AG04449 (cell line): Measurements from ENCODE around the gene TMEM106A.
"Not testable (repeated sequence)": the region's sequence is repeated elsewhere in the genome, so short reads cannot be mapped to it uniquely, and the experiment has no call there.

Experiments
- CTCF ChIA-PET: fragments of 350-600 bp; formaldehyde crosslinking; extraction: SDS; loops from one replicate; lab custom pipeline; 2021; ENCODE audit warnings: antibody characterized with exemption; lab: Yijun Ruan, JAX
- POLR2A ChIA-PET: fragments of 400-600, 350-600 bp; formaldehyde crosslinking; extraction: SDS; loops from one replicate; lab custom pipeline; 2020; ENCODE audit warnings: antibody characterized with exemption, inconsistent platforms; lab: Yijun Ruan, JAX
- DNase-seq: peaks from one replicate; pipeline ENCODE4 v3.0.0-alpha.2; 2010; ENCODE audit warnings: low read depth, low spot score
- H3K4me3 ChIP-seq: 2 replicates; pipeline ENCODE4 v1.5.1; 2011; ENCODE audit warnings: low read depth, mild to moderate bottlenecking, control low read depth, low read length

TMEM106A gene

DNA sequence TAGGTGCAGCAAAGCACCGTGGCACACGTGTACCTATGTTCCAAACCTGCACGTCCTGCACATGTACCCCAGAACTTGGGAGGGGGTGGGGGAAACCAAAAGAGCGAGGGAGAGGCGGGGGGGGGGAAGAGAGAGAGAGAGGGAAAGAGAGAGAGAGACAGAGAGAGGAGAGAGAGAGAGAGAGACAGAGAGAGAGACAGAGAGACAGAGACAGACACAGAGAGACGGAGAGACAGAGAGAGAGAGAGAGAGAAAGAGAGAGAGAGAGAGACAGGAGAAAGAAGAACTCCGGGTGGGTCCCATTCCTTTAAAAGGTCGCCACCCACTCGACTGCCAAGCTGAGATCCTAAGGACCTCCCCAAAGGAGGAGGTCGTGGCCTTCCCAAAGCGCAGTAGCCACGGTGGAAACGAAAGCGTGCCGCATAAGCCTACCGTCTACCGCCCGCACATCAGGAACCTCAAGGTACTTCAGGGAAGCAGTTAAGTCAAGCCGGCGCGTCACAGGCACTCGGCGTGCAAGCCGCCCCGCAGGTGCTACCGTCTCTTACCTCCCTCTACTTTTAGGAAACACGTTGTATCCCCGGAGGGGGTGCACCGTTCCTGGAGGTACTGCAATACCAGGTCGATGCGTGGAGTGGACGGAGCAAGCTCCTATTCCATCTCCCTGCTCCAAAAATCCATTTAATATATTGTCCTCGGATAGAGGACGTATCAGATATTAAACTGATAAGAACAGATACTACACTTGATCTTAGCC lies 29.1 kb downstream of the TMEM106A start:
- POLR2A ChIA-PET, CTCF ChIA-PET, DNase-seq, H3K4me3 ChIP-seq: not testable (repeated sequence)

DNA sequence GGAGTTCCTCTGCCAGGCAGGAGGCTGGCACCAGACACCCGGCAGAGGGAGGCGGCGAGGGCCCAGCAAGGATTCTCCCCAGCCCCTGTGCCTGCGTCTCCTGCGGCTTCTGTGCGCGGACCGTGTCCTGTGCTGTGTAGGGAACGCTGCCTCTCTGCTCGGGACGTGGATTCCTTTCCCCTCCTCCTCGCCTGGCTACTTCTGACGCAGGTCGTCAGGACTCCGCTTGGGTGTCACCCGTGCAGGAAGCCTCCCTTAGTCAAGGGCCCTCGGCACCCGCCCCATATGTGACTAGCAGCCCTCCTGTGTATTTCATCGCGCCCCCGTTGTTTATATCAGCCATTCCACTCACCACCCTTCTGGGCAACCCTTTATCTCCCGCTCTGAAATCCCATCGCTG lies 34.8 kb downstream of the TMEM106A start:
- H3K4me3 ChIP-seq, CTCF ChIA-PET, DNase-seq, POLR2A ChIA-PET: not testable (repeated sequence)
